ENCODE results near the gene PNPLA1. TPM values are rescaled to one million over a fixed set of nuclear protein-coding genes. Genes with fewer than 3 reads are reported as not detected.

The PNPLA1 gene
- total RNA-seq, 1 experiment from 2014 or later: 0.10 TPM

DNA sequence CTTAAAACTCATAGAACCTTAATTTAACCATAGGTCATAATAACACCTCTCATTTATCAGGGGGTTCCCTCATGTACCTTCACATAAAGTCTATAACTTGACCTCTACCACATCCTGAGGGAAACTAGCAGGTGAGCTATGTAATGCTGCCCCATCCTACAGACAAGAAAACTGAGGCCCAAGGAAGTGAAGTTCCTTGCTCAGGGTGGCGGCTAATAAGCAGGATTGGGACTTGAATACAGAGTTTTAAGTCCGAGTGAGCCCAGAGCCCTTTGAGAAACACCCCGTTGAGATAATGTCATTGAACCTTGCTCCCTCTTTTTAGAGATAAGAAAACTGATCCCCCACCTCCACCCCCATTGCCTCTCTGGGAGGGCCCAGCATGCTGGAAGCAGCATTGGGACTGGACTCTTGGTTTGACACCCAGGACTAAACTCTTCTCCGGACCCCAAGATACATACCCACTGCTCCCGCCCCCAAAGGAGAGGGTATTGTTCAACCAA lies 66.4 kb downstream of the PNPLA1 start:
- ChIA-PET POLR2A (no interaction called here), RAD21 (ENCODE audit: low non-redundant PET in 1 of 2, low total read pairs in 2 of 2, uncharacterized antibody in 2 of 2, unreplicated experiment in 2 of 2) (no interaction called here), CTCF (no interaction called here)
- no peak overlapping the region for H2AFZ ChIP-seq (ENCODE audit: low read depth, low read length, poor library complexity, severe bottlenecking)
- no peak overlapping the region for H3K9ac ChIP-seq (ENCODE audit: low read length)
- H3K9me2 ChIP-seq (ENCODE audit: insufficient read depth): no peaks in the 10 kb centered on the region
- no peak for DNase-seq (ENCODE audit: low read depth, low spot score)
- H3K79me2 ChIP-seq (ENCODE audit: insufficient read depth, low read length): no peaks in the 10 kb centered on the region
- TF ChIP-seq, protein P1, sequence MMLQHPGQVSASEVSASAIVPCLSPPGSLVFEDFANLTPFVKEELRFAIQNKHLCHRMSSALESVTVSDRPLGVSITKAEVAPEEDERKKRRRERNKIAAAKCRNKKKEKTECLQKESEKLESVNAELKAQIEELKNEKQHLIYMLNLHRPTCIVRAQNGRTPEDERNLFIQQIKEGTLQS (IDR thresholded peaks at IDR 0.05): no peak
- TF ChIP-seq SIN3A (IDR thresholded peaks at IDR 0.05; ENCODE audit: low read depth) (no peak), EGR1 (IDR thresholded peaks at IDR 0.05; ENCODE audit: low read depth) (no peak), ZNF274 (IDR thresholded peaks at IDR 0.05; ENCODE audit: low read depth, low read length) (no peak), EZH2phosphoT487 (IDR thresholded peaks at IDR 0.05; ENCODE audit: borderline replicate concordance) (no peak), CBX3 (IDR thresholded peaks at IDR 0.05; ENCODE audit: low read depth) (no peak), YY1 (IDR thresholded peaks at IDR 0.05; ENCODE audit: extremely low read depth, insufficient replicate concordance, low read depth, low read length) (no peak), ELF1 (IDR thresholded peaks at IDR 0.05; ENCODE audit: borderline replicate concordance, low read depth) (no peak), CEBPB (IDR thresholded peaks at IDR 0.05; ENCODE audit: low read depth) (no peak), POLR2AphosphoS5 (IDR thresholded peaks at IDR 0.05; ENCODE audit: low read depth, low read length) (no peak), FOSL1 (IDR thresholded peaks at IDR 0.05; ENCODE audit: low read depth) (no peak), JUND (IDR thresholded peaks at IDR 0.05) (no peak), POLR2A (IDR thresholded peaks at IDR 0.05; ENCODE audit: borderline replicate concordance, extremely low read depth, insufficient read depth, insufficient read length) (no peak), RAD21 (IDR thresholded peaks at IDR 0.05; ENCODE audit: low read depth) (no peak)
- TF ChIP-seq, protein P2, sequence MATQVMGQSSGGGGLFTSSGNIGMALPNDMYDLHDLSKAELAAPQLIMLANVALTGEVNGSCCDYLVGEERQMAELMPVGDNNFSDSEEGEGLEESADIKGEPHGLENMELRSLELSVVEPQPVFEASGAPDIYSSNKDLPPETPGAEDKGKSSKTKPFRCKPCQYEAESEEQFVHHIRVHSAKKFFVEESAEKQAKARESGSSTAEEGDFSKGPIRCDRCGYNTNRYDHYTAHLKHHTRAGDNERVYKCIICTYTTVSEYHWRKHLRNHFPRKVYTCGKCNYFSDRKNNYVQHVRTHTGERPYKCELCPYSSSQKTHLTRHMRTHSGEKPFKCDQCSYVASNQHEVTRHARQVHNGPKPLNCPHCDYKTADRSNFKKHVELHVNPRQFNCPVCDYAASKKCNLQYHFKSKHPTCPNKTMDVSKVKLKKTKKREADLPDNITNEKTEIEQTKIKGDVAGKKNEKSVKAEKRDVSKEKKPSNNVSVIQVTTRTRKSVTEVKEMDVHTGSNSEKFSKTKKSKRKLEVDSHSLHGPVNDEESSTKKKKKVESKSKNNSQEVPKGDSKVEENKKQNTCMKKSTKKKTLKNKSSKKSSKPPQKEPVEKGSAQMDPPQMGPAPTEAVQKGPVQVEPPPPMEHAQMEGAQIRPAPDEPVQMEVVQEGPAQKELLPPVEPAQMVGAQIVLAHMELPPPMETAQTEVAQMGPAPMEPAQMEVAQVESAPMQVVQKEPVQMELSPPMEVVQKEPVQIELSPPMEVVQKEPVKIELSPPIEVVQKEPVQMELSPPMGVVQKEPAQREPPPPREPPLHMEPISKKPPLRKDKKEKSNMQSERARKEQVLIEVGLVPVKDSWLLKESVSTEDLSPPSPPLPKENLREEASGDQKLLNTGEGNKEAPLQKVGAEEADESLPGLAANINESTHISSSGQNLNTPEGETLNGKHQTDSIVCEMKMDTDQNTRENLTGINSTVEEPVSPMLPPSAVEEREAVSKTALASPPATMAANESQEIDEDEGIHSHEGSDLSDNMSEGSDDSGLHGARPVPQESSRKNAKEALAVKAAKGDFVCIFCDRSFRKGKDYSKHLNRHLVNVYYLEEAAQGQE (IDR thresholded peaks at IDR 0.05; ENCODE audit: low read depth): no peak
- TF ChIP-seq, protein P3, sequence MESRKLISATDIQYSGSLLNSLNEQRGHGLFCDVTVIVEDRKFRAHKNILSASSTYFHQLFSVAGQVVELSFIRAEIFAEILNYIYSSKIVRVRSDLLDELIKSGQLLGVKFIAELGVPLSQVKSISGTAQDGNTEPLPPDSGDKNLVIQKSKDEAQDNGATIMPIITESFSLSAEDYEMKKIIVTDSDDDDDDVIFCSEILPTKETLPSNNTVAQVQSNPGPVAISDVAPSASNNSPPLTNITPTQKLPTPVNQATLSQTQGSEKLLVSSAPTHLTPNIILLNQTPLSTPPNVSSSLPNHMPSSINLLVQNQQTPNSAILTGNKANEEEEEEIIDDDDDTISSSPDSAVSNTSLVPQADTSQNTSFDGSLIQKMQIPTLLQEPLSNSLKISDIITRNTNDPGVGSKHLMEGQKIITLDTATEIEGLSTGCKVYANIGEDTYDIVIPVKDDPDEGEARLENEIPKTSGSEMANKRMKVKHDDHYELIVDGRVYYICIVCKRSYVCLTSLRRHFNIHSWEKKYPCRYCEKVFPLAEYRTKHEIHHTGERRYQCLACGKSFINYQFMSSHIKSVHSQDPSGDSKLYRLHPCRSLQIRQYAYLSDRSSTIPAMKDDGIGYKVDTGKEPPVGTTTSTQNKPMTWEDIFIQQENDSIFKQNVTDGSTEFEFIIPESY (IDR thresholded peaks at IDR 0.05; ENCODE audit: extremely low read depth, insufficient replicate concordance, low read length): no peak
- no peak for ATAC-seq
- no TSS peak for BruUV-seq (replicated peaks)
- peaks cover 5 to 10% of the 10 kb centered on the region in 2 experiments for H3K4me1 ChIP-seq (ENCODE audit: control insufficient read depth in 1 of 2, insufficient read depth in 2 of 2, low read length in 2 of 2)
- no peaks in the 10 kb centered on the region for H3K36me3 ChIP-seq (ENCODE audit: control insufficient read depth in 1 of 2, insufficient read depth in 2 of 2, low read length in 2 of 2)
- H3K27ac ChIP-seq (ENCODE audit: low read depth, low read length): no peak overlapping the region
- no peaks in the 10 kb centered on the region for H4K20me1 ChIP-seq (ENCODE audit: insufficient read depth)
- no peaks in the 10 kb centered on the region for H3K9me3 ChIP-seq (ENCODE audit: control insufficient read depth in 1 of 2, insufficient read depth in 1 of 2, low read depth in 1 of 2, low read length in 2 of 2)
- intact Hi-C loops (cut with micrococcal nuclease): no loop called here
- no peak overlapping the region for H3K4me3 ChIP-seq (replicated peaks in 1 of 2; ENCODE audit: low read depth in 1 of 2, low read length in 2 of 2)
- H3K4me2 ChIP-seq (ENCODE audit: low read length): no peak overlapping the region
- 0 out of 2 replicates have a peak, but pooled peaks cover 6% of the 10 kb centered on the region for H3K27me3 ChIP-seq (ENCODE audit: insufficient read depth, low read length)

Measured in HCT116 (cell line).